ENCODE measurements around the gene FAM237B.

Gene FAM237B

GRCh38 chr7:90274161-90274560 lies 46.9 kb downstream of the FAM237B start:
- no peak for DNase-seq (ENCODE audit: low spot score)
- in situ Hi-C loops (cut with MboI; ENCODE audit: low sequenced_read_pairs, unreplicated experiment), result no loop called here
- no peak for TF ChIP-seq CTCF (IDR thresholded peaks at IDR 0.05; ENCODE audit: borderline replicate concordance, control extremely low read depth, extremely low read depth, insufficient read depth, missing control alignments)

- DNase-seq (ENCODE audit: low spot score), result no peak
- in situ Hi-C loops (cut with MboI; ENCODE audit: low sequenced_read_pairs, unreplicated experiment), result no loop called here
These were observed 48.9 kb downstream of the FAM237B start for GRCh38 chr7:90272242-90272641.

GRCh38 chr7:90271753-90272152 lies 49.4 kb downstream of the FAM237B start:
- no peak for DNase-seq (ENCODE audit: low spot score)
- no peak for TF ChIP-seq CTCF (IDR thresholded peaks at IDR 0.05; ENCODE audit: borderline replicate concordance, control extremely low read depth, extremely low read depth, insufficient read depth, missing control alignments)
- in situ Hi-C loops (cut with MboI; ENCODE audit: low sequenced_read_pairs, unreplicated experiment), result no loop called here

More at GRCh38 chr7:90272242-90272641, 48.9 kb downstream of the FAM237B start:
- TF ChIP-seq CTCF (IDR thresholded peaks at IDR 0.05; ENCODE audit: borderline replicate concordance, control extremely low read depth, extremely low read depth, insufficient read depth, missing control alignments), result no peak

GRCh38 chr7:90270431-90271178 lies 50.5 kb downstream of the FAM237B start:
- in situ Hi-C loops (cut with MboI; ENCODE audit: low sequenced_read_pairs, unreplicated experiment), result no loop called here
- no peak for TF ChIP-seq CTCF (IDR thresholded peaks at IDR 0.05; ENCODE audit: borderline replicate concordance, control extremely low read depth, extremely low read depth, insufficient read depth, missing control alignments)
- no peak for DNase-seq (ENCODE audit: low spot score)

- TF ChIP-seq CTCF (IDR thresholded peaks at IDR 0.05; ENCODE audit: borderline replicate concordance, control extremely low read depth, extremely low read depth, insufficient read depth, missing control alignments), result no peak
- in situ Hi-C loops (cut with MboI; ENCODE audit: low sequenced_read_pairs, unreplicated experiment), result loop anchor here (10.0 kb wide), 1 partner anchor 114 kb away; the partner anchor contains the start of gene STEAP1
- no peak for DNase-seq (ENCODE audit: low spot score)
These were observed 51.9 kb downstream of the FAM237B start for GRCh38 chr7:90269163-90269562.

- no peak for TF ChIP-seq CTCF (IDR thresholded peaks at IDR 0.05; ENCODE audit: borderline replicate concordance, control extremely low read depth, extremely low read depth, insufficient read depth, missing control alignments)
- in situ Hi-C loops (cut with MboI; ENCODE audit: low sequenced_read_pairs, unreplicated experiment), result loop anchor here (10.0 kb wide), 1 partner anchor 113 kb away; the partner anchor contains the start of gene STEAP1
These were observed 53.7 kb downstream of the FAM237B start for GRCh38 chr7:90267263-90267858.

More at GRCh38 chr7:90267263-90267858, 53.7 kb downstream of the FAM237B start:
- DNase-seq (ENCODE audit: low spot score), result no peak
